Adrenal gland (tissue), 5 donors: ENCODE results near the gene VENTX.

Experiments used
- POLR2A ChIP-seq, 2 donors: fragments of 450-650 bp; IDR thresholded peaks; one replicate each; pipeline ENCODE4 v1.6.1; 2017; ENCODE audit warnings: antibody characterized with exemption in 2 of 2, mild to moderate bottlenecking in 2 of 2, moderate library complexity in 1 of 2
- TF ChIP-seq, protein P1 (sequence below), 6 experiments: fragments of 450-650 bp in 4 of 6; fragments of 200-600 bp in 2 of 6; sonication (generic) in 1 of 6; IDR thresholded peaks; 1 replicate in 5 of 6; 2 replicates in 1 of 6; pipeline versions ENCODE4 v1.5.1 to v1.8.0; 2016 to 2021; ENCODE audit warnings: antibody characterized with exemption in 6 of 6, mild to moderate bottlenecking in 2 of 6, moderate library complexity in 1 of 6
- donor health status: DM: no; HTN: no; CAD: no.

DNA sequence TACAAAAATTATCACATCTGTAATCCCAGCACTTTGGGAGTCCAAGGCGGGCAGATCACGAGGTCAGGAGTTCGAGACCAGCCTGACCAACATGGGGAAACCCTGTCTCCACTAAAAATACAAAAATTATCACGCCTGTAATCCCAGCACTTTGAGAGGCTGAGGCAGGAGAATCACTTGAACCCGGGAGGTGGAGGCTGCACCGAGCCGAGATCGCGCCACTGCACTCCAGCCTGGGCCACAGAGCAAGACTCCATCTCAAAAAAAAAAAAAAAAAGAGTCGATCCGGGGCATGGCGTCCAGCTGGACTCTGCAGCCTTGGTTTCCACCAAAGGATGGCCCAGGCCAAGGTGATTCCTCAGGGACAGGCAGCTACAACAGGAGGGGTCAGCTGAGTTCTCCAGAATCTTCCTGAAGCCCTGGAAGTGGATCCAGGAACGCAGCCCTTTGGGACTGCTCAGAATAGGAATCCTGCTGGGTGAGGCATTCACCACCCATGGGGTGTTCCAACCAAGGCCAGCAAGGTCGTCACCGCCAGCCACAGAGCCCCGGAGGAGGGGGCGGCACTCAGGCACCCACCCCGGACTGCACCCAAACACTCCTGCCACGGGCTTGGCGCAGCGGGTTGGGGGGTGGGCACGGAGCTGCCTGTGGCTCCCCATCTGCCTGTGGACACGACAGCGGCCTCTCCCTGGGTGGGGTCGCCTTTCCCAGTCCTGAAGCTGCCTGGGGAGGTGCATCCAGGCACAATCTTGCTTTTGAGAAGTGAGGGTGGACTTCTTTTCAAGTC lies 19.7 kb upstream of the VENTX start:
- TF ChIP-seq, protein P1, sequence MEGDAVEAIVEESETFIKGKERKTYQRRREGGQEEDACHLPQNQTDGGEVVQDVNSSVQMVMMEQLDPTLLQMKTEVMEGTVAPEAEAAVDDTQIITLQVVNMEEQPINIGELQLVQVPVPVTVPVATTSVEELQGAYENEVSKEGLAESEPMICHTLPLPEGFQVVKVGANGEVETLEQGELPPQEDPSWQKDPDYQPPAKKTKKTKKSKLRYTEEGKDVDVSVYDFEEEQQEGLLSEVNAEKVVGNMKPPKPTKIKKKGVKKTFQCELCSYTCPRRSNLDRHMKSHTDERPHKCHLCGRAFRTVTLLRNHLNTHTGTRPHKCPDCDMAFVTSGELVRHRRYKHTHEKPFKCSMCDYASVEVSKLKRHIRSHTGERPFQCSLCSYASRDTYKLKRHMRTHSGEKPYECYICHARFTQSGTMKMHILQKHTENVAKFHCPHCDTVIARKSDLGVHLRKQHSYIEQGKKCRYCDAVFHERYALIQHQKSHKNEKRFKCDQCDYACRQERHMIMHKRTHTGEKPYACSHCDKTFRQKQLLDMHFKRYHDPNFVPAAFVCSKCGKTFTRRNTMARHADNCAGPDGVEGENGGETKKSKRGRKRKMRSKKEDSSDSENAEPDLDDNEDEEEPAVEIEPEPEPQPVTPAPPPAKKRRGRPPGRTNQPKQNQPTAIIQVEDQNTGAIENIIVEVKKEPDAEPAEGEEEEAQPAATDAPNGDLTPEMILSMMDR (IDR thresholded peaks at IDR 0.05) = no peak
- TF ChIP-seq POLR2A (IDR thresholded peaks at IDR 0.05) = no peak
